DND-41 (cell line): ENCODE measurements around the gene ATP1A1.

ENCODE experiments used
- EZH2 ChIP-seq: IDR thresholded peaks from 3 replicates; pipeline ENCODE4 v1.6.1; 2012; ENCODE audit warnings: borderline replicate concordance, low read depth, mild to moderate bottlenecking, moderate library complexity, low read length, inconsistent platforms; ENCODE audit not compliant: severe bottlenecking
- TF ChIP-seq, protein P1 (sequence below): IDR thresholded peaks from 2 replicates; pipeline ENCODE4 v1.5.1; 2012; ENCODE audit warnings: borderline replicate concordance, low read length, moderate library complexity, mild to moderate bottlenecking; ENCODE audit not compliant: poor library complexity, severe bottlenecking; ENCODE audit errors: extremely low read depth

DNA sequence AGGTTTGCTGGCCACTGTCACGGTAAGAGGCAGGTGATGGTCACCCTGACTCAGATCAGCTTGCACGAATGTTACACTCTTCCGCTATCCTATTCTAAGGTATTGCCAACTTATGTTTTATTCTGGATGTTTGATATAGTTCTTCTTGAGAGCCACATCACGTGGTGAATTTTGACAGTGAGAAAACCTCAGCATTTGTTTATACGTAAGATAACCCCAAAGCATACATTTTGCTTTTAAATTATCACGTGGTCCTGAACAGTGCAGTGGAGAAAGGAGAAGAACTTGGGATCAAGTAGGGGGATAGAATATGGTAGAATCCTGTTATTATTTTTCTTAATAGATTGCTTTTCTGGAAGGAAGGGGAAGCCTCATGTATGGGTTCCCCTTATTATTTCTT lies 16.6 kb downstream of the ATP1A1 start:
- TF ChIP-seq, protein P1, sequence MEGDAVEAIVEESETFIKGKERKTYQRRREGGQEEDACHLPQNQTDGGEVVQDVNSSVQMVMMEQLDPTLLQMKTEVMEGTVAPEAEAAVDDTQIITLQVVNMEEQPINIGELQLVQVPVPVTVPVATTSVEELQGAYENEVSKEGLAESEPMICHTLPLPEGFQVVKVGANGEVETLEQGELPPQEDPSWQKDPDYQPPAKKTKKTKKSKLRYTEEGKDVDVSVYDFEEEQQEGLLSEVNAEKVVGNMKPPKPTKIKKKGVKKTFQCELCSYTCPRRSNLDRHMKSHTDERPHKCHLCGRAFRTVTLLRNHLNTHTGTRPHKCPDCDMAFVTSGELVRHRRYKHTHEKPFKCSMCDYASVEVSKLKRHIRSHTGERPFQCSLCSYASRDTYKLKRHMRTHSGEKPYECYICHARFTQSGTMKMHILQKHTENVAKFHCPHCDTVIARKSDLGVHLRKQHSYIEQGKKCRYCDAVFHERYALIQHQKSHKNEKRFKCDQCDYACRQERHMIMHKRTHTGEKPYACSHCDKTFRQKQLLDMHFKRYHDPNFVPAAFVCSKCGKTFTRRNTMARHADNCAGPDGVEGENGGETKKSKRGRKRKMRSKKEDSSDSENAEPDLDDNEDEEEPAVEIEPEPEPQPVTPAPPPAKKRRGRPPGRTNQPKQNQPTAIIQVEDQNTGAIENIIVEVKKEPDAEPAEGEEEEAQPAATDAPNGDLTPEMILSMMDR, result no peak
- no peak for TF ChIP-seq EZH2
